HG02970 (cell line): Measurements from ENCODE around the gene HIKESHI.
"Not testable (repeated sequence)": the region's sequence is repeated elsewhere in the genome, so short reads cannot be mapped to it uniquely, and the experiment has no call there.

ENCODE experiments used
- ATAC-seq: cut with Tn5 transposase; IDR thresholded peaks from one replicate; pipeline ENCODE4 v1.9.1; 2021; ENCODE audit warnings: mild to moderate bottlenecking, moderate library complexity, moderate number of reproducible peaks; ENCODE audit not compliant: unreplicated experiment, low FRiP score

HIKESHI gene

DNA sequence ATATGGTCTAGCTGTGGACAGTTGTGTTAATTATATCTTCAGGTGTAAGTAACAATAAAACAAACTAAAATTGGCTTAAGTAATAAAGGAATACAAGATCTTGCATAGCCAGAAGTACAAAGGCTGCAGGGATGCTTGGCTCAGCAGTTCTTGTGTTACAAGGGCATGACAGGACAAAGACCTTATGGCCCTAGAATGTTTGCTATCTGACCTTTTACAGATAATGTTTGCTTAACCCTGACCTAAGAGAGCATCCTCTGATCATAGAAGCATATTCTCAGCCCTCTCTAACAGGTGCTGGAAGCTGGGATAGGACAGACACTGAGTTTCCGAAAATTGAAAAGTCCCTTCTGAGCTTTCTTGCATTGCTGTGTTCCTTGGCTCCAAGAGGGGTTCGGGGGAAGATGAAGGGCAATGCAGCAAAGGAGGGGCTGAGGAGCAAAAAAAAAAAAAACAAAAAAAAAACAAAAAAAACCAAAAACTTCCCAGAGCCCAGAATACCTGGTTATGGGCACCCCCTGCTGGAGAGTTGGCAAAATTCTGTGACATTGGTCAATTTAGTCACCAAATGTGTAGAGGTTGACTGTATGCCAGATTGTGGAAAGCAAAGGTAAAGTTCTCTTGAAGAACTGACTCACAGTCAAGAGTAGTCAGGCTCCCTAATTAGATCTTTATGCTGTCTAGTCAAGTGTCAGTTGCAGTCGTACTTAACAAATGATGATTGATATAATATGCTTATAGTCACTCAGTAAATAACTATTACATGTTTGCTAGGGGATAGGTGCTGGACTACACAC is 10.4 kb upstream of the HIKESHI start:
- ATAC-seq: no peak

DNA sequence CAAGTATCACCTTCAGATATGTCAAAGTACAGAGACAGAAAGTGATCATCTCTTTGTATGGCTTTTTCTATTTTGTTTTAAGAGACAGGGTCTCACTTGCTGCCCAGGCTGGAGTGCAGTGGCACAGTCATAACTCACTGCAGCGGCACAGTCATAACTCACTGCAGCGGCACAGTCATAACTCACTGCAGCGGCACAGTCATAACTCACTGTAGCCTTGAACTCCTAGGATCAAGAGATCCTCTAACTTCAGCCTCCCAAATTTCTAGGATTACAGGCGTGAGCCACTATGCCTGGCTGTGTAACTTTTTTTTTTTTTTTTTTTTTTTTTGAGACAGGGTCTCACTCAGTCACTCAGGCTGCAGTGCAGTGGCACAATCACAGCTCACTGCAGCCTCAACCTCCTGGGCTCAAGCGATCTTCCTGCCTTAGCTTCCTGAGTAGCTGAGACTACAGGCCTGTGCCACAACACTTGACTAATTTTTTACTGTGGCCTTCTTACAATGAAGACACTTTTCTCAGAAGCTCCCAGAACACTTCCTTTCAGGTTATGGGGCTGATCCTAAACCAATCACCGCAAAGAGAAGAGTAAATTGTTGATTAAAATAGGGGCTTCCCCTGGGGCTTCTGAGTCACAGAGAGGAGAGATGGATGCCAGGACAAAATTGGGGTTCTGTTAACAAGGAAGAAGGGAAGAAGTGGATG is 9.0 kb upstream of the HIKESHI start:
- ATAC-seq: no peak

DNA sequence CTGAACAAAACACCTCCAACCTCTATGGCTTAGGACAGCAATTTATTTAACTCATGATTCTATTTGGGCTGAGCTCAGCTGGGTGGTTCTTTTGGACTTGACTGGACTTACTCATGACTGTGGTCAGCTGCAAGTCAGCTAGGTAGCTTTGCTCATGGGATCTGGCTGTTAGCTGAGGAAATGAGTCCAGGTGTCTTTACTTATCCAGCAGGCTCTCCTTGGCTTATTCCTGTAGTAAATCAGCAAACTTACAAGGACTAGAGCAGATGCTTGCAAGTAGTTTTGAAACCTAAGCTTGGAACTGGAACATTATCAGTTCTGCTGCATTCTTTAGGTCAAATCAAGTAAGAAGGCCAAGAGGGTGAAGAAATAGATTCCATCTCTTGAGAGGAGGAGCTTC is 8.0 kb upstream of the HIKESHI start:
- ATAC-seq: no peak

DNA sequence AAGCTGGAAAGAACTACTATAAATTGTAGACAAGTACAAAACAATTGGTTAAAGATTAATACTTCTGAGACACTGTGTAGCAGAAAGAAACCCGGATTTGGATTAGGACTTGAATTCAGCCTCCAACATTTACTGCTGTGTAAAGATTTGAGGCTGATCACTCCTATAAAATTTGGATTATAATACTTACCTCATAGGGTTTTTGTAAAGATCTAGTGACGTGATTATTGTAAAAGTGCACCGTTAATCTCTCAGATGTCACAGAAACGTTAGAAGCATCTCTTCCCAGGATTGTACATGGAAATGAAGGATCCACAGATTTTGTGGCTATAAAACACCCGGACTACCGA is 323 bp upstream of the HIKESHI start:
- peak; percentile 9 for ATAC-seq

DNA sequence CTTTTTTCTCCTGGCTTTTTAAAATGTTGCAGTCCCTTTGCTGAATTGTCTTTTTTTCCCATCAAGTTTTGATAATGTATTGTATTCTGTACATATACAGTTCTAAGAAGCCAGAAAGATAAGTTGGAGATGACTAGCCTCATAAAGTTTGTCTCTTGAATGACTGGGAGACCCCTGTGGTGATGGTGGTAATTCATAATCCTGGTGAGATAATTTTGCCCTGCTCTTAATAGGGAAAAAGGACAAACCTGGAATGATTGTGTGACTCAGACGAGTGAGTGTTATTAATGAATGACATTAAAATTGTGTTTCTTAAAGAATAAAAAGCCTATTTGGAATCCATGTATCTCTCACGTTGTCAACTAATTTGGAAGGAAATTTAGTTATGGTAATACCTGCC is 1.2 kb downstream of the HIKESHI start:
- no peak for ATAC-seq

DNA sequence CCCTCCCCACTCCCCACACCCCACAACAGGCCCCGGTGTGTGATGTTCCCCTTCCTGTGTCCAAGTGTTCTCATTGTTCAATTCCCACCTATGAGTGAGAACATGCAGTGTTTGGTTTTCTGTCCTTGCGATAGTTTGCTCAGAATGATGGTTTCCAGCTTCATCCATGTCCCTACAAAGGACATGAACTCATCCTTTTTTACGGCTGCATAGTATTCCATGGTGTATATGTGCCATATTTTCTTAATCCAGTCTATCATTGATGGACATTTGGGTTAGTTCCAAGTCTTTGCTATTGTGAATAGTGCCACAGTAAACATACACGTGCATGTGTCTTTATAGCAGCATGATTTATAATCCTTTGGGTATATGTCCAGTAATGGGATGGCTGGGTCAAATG is 6.7 kb downstream of the HIKESHI start:
- ATAC-seq: not testable (repeated sequence)

DNA sequence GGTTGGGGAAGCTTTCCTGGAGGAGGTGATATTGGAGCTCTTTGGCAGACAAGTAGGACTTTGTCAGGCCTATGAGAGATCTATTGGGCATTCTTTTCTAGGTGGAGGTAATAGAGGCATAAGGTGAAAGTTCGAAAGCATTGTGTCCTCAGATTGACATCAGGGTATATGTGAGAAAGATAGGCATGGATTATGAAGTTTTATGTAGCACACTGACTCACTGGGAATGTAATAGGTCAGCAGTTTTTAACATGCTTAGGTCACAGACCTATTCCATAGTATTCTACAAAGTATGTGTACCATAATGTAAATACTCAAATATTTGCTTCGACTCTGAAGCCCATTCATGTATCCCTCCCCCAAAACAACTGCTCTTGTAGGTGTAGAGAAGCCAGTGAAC is 11.8 kb downstream of the HIKESHI start:
- ATAC-seq: no peak

DNA sequence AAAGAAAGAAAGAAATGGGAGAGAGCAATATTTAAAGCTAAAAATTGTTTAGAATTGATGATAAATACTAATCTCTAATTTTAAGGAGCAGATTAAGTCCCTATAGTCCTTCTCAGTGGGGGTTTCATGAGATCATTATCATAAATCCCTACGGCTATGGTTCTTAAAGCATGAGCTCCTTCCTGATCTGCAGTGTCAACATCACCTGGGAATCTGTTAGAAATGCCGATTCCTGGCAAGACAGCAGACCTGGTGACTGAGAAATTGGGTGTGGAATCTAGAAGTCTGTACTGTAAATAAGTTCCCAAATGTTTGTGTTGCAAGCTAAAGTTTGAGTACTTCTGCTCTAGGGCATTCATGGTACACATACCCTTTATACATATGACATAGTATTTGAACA is 12.6 kb downstream of the HIKESHI start:
- no peak for ATAC-seq

DNA sequence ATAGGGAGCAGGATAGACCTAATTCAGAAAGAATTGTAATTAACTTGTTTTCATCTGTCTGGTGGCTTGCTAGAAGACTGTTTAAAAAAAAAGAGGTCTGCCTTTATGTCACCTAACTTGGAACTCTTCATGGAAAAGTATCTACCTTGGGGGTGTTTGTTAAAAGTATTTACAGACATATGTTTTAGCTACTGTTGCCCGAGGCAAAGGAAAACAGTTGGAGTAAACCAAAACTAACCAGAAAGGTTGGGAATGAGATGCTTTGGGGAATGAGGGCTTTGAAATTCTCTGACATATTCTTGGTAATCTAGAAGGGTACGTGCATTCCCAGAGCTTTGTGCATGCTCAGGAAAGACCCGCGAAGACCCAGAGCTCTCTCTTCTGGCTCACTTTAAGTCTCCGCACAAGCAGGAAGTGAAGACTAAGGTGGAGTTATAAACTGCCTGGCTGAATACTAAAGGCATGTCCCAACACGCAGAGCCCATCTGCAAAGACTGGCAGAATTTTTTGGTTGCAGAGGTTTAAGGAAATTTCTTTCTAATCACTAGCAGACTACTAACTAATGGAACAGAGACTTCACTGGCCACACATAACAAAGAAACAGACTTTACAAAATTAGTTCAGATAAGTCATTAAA is 33.2 kb downstream of the HIKESHI start:
- ATAC-seq: no peak

DNA sequence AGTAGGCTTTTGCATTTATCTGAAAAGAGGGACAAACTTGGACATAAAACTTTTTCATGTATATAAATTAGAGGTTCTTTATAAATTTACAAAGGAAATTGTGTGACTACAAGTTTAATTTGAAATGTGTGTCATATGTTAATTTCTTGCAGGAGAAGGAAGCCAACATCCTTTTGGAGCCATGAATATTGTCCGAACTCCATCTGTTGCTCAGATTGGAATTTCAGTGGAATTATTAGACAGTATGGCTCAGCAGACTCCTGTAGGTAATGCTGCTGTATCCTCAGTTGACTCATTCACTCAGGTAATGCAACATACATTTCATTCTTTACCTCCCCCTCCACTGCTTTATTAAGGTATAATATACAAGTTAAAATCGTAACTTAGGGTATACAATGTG is 35.2 kb downstream of the HIKESHI start:
- ATAC-seq: no peak

DNA sequence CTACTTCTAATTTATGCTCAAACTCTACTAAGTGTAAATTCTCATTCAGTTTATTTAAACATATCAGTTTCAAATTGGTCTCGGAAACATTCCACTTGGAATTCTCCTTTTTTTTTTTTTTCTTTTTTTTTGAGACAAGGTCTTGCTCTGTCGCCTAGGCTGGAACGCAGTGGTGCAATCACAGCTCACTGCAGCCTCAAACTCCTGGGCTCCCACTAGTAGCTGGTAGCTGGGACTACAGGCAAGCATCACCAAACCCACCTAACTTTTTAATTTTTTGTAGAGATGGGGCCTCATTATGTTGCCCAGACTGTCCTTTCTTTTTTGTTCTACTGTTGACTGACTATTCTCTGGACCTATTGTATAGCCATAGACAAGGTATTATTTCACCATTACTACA is 39.3 kb downstream of the HIKESHI start:
- ATAC-seq: no peak

DNA sequence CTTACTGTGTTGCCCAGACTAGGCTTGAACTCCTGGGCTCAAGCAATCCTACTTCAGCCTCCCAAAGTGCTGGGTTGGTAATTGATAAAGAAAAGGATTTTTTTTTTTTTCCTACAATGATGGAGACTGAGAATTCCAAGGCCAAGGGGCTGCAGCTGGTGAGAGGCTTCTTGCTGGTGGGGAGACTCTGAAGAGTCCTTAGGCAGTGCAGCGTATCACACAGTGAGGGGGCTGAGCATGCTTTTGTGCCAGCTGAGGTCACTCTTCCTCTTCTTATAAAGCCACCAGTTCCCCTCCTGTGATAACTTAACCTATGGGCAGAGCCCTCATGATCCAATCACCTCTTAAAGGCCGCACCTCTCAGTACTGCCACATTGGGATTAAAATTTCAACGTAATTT is 44.5 kb downstream of the HIKESHI start:
- no peak for ATAC-seq

DNA sequence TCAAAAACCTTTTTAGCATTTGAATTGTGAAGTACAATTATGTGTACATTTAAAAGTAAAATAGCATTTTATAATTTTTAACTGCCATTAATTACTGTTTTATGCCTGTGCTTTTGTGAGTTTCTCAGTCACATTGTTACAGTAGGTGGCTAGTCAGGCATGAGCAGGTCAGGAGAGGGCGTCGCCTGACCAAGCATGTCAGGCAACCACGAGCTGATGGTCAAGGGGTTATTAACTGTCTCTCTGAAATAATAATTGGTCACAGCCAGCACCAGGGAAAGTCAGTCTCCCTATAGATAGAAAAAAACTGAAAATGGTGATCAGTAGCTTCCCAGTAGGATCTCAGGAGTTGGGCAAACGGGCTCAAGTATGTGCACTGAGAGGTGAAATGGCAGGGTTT is 53.2 kb downstream of the HIKESHI start:
- no peak for ATAC-seq

DNA sequence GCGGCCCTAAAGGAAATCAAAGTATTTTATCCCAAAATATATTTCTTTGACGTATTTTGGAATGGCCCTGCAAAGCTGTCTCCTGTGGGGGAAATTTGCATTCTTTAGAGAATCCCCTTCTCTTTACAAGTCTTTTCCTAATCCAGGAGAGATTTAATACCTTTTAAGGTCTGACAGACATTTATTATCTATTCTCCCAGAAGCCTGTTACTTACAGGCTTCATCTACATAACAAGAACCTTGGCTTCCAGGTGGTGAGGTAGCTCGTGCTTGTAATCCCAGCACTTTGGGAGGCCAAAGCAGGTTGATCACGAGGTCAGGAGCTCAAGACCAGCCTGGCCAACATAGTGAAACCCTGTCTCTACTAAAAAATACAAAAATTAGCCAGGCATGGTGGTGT is 55.4 kb downstream of the HIKESHI start:
- ATAC-seq: not testable (repeated sequence)

DNA sequence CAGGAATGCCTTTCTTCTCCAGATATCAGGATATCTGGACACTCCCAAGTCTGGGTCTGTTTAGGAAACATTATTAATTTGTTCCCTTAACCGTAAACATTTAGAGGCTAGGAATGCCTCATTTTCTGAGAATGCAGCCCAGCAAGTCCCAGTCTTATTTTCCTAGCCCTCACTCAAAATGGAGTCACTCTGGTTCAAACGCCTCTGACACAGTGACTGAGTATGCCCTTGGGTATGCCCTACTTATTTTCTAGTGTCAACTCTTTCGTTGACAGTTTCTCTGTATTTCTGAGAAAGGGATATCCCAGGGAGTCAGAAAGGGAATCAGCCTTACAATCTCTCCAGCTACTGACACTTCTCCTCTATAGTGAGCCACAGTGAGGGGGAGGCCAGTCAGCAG is 56.7 kb downstream of the HIKESHI start:
- ATAC-seq: no peak

DNA sequence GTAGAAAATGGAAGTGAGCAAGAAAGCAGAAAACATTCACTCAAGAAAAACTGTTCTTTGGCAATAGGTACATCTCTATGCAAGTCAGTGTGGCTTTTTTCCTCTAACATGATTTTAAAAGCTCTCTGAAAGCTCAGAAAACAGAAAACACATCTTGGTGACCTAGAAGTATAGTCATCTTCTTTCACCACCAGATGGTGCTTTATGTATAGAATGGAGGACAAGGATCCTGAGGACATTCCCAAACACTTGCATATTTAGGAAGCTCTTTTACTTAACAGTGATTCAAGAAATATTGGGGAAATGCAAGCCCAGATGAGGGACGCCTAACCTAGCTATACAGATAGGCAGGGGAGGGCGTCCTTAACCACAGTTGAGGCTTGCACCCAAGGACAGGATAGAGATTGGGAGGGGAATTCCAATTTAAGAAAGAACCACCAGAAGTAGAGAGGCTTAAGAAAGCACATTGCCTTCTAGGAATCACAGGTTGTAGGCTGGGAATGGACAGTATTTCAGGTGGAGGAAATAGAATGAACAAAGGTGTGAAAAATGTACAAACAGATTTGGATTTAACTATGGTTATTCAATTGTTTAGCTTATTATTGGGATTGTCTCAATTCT is 58.8 kb downstream of the HIKESHI start:
- no peak for ATAC-seq

DNA sequence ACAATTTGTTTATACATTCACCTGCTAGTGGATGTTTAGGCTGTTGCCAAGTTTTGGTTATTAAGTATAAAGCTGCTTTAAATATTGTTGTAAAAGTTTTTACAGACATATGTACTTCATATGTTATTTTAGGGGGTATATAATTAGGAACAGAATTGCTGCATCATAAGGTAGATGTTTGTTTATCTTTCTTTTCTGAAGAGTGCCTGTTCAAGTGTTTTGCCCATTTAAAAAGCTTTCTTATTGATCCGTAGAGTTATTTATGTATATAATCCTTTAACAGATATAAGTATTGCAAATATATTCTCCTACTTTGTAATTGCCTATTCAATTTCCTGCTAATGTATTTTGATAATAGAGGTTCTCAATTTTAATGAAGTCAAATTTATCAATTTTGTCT is 61.4 kb downstream of the HIKESHI start:
- ATAC-seq: no peak

DNA sequence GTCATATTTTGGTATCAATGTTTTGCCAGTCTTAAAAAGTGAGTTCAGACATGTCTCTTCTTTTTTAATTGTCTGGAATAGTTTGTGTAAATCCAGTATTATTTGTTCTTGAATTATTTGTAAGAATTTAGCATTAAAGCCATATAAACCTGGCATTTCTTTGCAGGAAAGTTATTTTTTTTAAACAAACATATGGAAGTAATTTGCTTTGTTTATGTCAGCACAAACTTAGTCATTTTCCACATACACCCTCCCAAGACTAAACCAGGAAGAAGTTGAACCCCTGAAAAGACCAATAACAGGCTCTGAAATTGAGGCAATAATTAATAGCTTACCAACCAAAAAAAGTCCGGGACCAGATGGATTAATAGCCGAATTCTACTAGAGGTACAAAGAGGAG is 63.5 kb downstream of the HIKESHI start:
- ATAC-seq: no peak

DNA sequence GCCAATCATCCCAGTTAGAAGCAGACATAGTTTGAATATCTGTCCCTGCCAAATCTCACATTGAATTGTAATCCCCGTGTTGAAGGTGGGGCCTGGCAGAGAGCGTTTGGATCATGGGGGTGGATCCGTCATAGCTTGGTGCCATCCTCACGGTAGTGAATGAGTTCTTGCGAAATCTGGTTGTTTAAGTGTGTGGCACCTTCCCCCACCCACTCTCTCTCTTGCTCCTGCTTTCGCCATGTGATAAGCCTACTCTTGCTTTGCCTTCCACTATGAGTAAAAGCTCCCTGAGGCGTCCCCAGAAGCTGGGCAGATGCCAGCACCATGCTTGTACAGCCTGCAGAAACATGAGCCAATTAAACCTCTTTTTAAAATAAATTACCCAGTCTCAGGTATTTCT is 67.6 kb downstream of the HIKESHI start:
- no peak for ATAC-seq

DNA sequence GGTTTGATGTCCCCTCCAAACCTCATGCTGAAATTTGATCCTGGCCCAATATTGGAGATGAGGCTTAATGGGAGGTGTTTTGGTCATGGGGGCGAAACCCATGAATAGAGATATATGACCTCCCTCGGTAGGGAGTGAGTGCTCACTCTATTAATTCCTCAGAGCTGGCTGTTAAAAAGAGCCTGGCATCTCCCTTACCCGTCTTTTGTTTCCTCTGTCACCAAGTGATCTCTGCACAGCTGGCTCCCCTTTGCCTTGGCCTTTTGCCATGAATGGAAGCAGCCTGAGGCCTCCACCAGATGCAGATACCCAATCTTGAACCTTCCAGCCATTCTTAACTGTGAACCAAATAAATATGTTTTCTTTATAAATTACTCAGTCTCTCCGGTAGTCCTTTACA is 68.1 kb downstream of the HIKESHI start:
- no peak for ATAC-seq

DNA sequence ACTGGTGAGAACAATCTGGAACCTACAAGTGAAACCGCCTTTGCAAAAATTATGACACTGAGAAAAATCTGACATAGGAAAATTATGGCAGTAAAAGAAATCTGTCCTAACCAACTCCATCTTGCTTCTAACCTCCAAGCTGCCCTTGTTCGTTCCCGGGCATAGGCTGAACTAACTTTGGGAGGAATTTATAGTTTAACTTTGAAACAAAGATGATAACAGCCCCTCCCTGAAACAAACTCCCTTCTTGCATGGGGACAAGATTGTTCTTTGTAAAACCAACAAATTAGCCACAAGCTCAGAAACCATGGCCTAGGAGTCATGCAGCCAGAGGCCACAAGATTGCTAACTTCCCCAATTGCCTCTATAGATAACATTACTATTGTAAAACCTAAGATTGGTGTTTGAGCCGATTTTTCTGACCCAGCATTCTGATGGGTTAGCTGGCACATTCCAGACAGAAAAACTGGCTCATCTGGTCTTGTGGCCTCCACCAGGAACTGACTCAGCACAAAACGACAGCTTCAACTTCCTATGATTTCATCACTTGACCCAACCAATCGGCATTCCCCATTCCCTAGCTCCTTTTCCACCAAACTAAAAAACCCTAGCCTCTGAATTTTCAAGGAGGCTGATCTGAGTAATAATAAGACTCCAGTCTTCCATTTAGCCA is 69.0 kb downstream of the HIKESHI start:
- ATAC-seq: no peak
